GM12891 (cell line): ENCODE data around the gene MFSD6.

Experiments used
- POLR2A ChIP-seq: IDR thresholded peaks from 2 replicates; pipeline ENCODE4 v1.6.1; 2011; ENCODE audit warnings: low read depth, low read length, control low read depth
- POLR2AphosphoS5 ChIP-seq: IDR thresholded peaks from 2 replicates; pipeline ENCODE4 v1.6.1; 2011; ENCODE audit warnings: low read depth, low read length, control low read depth
- POU2F2 ChIP-seq: IDR thresholded peaks from 2 replicates; pipeline ENCODE4 v1.6.1; 2011; ENCODE audit warnings: low read depth, mild to moderate bottlenecking, control low read depth, low read length, moderate library complexity

- TF ChIP-seq POLR2A (no peak), POLR2AphosphoS5 (no peak), POU2F2 (no peak)
Measured at GRCh38 chr2:190379249-190379964, 28.7 kb upstream of the MFSD6 start.
